HG03280 (cell line): Measurements from ENCODE around the gene NRG3.

Experiments
- ATAC-seq: cut with Tn5 transposase; IDR thresholded peaks from one replicate; pipeline ENCODE4 v1.9.1; 2021; ENCODE audit warnings: mild to moderate bottlenecking, moderate library complexity; ENCODE audit not compliant: unreplicated experiment

NRG3 gene

GRCh38 chr10:82762641-82763040, 887.6 kb downstream of the NRG3 start:
- no peak for ATAC-seq

GRCh38 chr10:82768040-82768439, 893.0 kb downstream of the NRG3 start:
- ATAC-seq, result no peak

GRCh38 chr10:82778908-82779307, 903.9 kb downstream of the NRG3 start:
- no peak for ATAC-seq

- ATAC-seq, result no peak
Observed at GRCh38 chr10:82796510-82796909, 921.5 kb downstream of the NRG3 start.

- no peak for ATAC-seq
Observed at GRCh38 chr10:82801289-82801688, 926.3 kb downstream of the NRG3 start.

- ATAC-seq, result no peak
Observed at GRCh38 chr10:82811621-82812020, 936.6 kb downstream of the NRG3 start.

- ATAC-seq, result no peak
Observed at GRCh38 chr10:82813856-82814255, 938.9 kb downstream of the NRG3 start.

GRCh38 chr10:82814635-82815034, 939.6 kb downstream of the NRG3 start:
- ATAC-seq, result no peak

- no peak for ATAC-seq
Observed at GRCh38 chr10:82815680-82816079, 940.7 kb downstream of the NRG3 start.

GRCh38 chr10:82817676-82818422, 942.9 kb downstream of the NRG3 start:
- no peak for ATAC-seq

GRCh38 chr10:82821043-82821442, 946.0 kb downstream of the NRG3 start:
- no peak for ATAC-seq

- ATAC-seq, result no peak
Observed at GRCh38 chr10:82826132-82826531, 951.1 kb downstream of the NRG3 start.

GRCh38 chr10:82827901-82828300, 952.9 kb downstream of the NRG3 start:
- no peak for ATAC-seq

- no peak for ATAC-seq
Observed at GRCh38 chr10:82847242-82847641, 972.2 kb downstream of the NRG3 start.

GRCh38 chr10:82850191-82850590, 975.2 kb downstream of the NRG3 start:
- no peak for ATAC-seq

GRCh38 chr10:82856957-82857613, 982.1 kb downstream of the NRG3 start:
- no peak for ATAC-seq

- ATAC-seq, result no peak
Observed at GRCh38 chr10:82861889-82862288, 986.9 kb downstream of the NRG3 start.

- no peak for ATAC-seq
Observed at GRCh38 chr10:82865366-82865765, 990.4 kb downstream of the NRG3 start.

- ATAC-seq, result no peak
Observed at GRCh38 chr10:82866424-82867020, 991.5 kb downstream of the NRG3 start.

- no peak for ATAC-seq
Observed at GRCh38 chr10:82867056-82867455, 992.1 kb downstream of the NRG3 start.

GRCh38 chr10:82874671-82875070, 999.7 kb downstream of the NRG3 start:
- ATAC-seq, result no peak

- ATAC-seq, result no peak
Observed at GRCh38 chr10:82880776-82881290, 1005.8 kb downstream of the NRG3 start.
